SU-DHL-6 (cell line): ENCODE results near the gene FBXO47.
A peak's percentile ranks its signal among the peaks of the same experiment; 100 is the strongest.

Source experiments
- H2AFZ ChIP-seq: fragments of 200-600 bp; sonication (generic); 2 replicates; pipeline ENCODE4 v1.6.1; 2014; ENCODE audit warnings: low read depth, mild to moderate bottlenecking, moderate library complexity, mixed read lengths, antibody characterized with exemption, low read length; ENCODE audit not compliant: severe bottlenecking
- H3F3A ChIP-seq: fragments of 200-600 bp; shearing (Covaris generic); 2 replicates; pipeline ENCODE4 v1.6.0; 2016; ENCODE audit warnings: antibody characterized with exemption, mild to moderate bottlenecking; ENCODE audit not compliant: insufficient read depth
- H3K27ac ChIP-seq: fragments of 200-600 bp; sonication (generic); 2 replicates; pipeline ENCODE4 v1.5.1; 2016; ENCODE audit warnings: low read depth, mild to moderate bottlenecking, low read length, moderate library complexity, mixed read lengths
- H3K27me3 ChIP-seq: fragments of 200-600 bp; sonication (generic), shearing (Covaris generic); 2 replicates; pipeline ENCODE4 v1.6.0; 2014; ENCODE audit warnings: mild to moderate bottlenecking, low read length
- H3K36me3 ChIP-seq: fragments of 200-600 bp; sonication (generic); 2 replicates; pipeline ENCODE4 v1.6.1; 2014; ENCODE audit warnings: mild to moderate bottlenecking, low read length, mixed read lengths
- H3K4me2 ChIP-seq: fragments of 300-600, 200-600 bp; shearing (Covaris generic), sonication (generic); 2 replicates; pipeline ENCODE4 v1.6.0; 2014; ENCODE audit warnings: low read length, low read depth, mild to moderate bottlenecking; ENCODE audit not compliant: poor library complexity, severe bottlenecking
- H3K4me3 ChIP-seq: fragments of 200-600 bp; sonication (generic); 2 replicates; pipeline ENCODE4 v1.5.1; 2014; ENCODE audit warnings: antibody characterized with exemption, low read length, mild to moderate bottlenecking, mixed read lengths; ENCODE audit not compliant: insufficient read depth, poor library complexity, severe bottlenecking
- H3K79me2 ChIP-seq: fragments of 200-600 bp; sonication (generic); 2 replicates; pipeline ENCODE4 v1.6.1; 2014; ENCODE audit warnings: mild to moderate bottlenecking, low read length, moderate library complexity; ENCODE audit not compliant: insufficient read depth
- H3K9ac ChIP-seq: fragments of 200-600 bp; sonication (generic); 2 replicates; pipeline ENCODE4 v1.7.0; 2014; ENCODE audit warnings: mild to moderate bottlenecking, low read length
- H3K9me2 ChIP-seq: fragments of 200-600 bp; sonication (generic); replicated peaks from 2 replicates; pipeline ENCODE4 v1.6.1; 2014; ENCODE audit warnings: low read length; ENCODE audit not compliant: insufficient read depth
- H3K9me3 ChIP-seq: fragments of 200-600 bp; sonication (generic); 2 replicates; pipeline ENCODE4 v1.6.1; 2014; ENCODE audit warnings: low read length, mixed read lengths; ENCODE audit not compliant: insufficient read depth
- H4K20me1 ChIP-seq: fragments of 200-600 bp; sonication (generic); 2 replicates; pipeline ENCODE4 v1.6.1; 2014; ENCODE audit warnings: low read depth, mild to moderate bottlenecking, antibody characterized with exemption, low read length, moderate library complexity, mixed read lengths
- CTCF ChIP-seq: fragments of 200-600 bp; sonication (generic); IDR thresholded peaks from one replicate; pipeline ENCODE4 v1.5.1; 2017; ENCODE audit warnings: antibody characterized with exemption, mild to moderate bottlenecking, low read length, moderate library complexity; ENCODE audit not compliant: insufficient read depth, poor library complexity, severe bottlenecking
- EZH2phosphoT487 ChIP-seq: fragments of 200-600 bp; sonication (generic), shearing (Covaris generic); conservative IDR thresholded peaks from 2 replicates; pipeline ENCODE4 v1.6.1; 2018; ENCODE audit warnings: mild to moderate bottlenecking, antibody characterized with exemption, low read length, moderate library complexity, mixed read lengths

FBXO47 gene

GRCh38 chr17:38969281-38969680 is 2.1 kb upstream of the FBXO47 start:
- Histone ChIP-seq H4K20me1 (no peaks in the 10 kb centered on the region), H3K79me2 (no peaks in the 10 kb centered on the region), H3K4me3 (no peak overlapping the region), H3K36me3 (no peaks in the 10 kb centered on the region), H3F3A (0 out of 2 replicates have a peak, but pooled peaks cover 2% of the 10 kb centered on the region), H3K4me2 (no peak overlapping the region), H3K27me3 (no peaks in the 10 kb centered on the region), H3K9me2 (no peaks in the 10 kb centered on the region), H3K27ac (no peak overlapping the region), H3K9ac (no peak overlapping the region), H3K9me3 (no peaks in the 10 kb centered on the region), H2AFZ (no peak overlapping the region)
- TF ChIP-seq CTCF (no peak), EZH2phosphoT487 (no peak)

GRCh38 chr17:38961413-38961812 is 5.8 kb downstream of the FBXO47 start:
- Histone ChIP-seq H3K79me2 (no peaks in the 10 kb centered on the region), H2AFZ (no peak overlapping the region), H3K9ac (no peak overlapping the region), H3K27me3 (no peaks in the 10 kb centered on the region), H3K4me3 (no peak overlapping the region), H3K36me3 (no peaks in the 10 kb centered on the region), H3K9me3 (no peaks in the 10 kb centered on the region), H3K4me2 (no peak overlapping the region), H3K9me2 (no peaks in the 10 kb centered on the region), H3K27ac (no peak overlapping the region), H3F3A (peaks cover 2% of the 10 kb centered on the region; the same call in 1 of the 2 replicates), H4K20me1 (no peaks in the 10 kb centered on the region)
- TF ChIP-seq CTCF (no peak), EZH2phosphoT487 (no peak)

- no peaks in the 10 kb centered on the region for H3K9me3 ChIP-seq
- peak overlapping the region; percentile 25 for H3K4me2 ChIP-seq
- H3K36me3 ChIP-seq: no peaks in the 10 kb centered on the region
- no peaks in the 10 kb centered on the region for H3K79me2 ChIP-seq
- TF ChIP-seq CTCF (no peak), EZH2phosphoT487 (no peak)
- peaks cover 2% of the 10 kb centered on the region; the same call in 1 of the 2 replicates for H3F3A ChIP-seq
- no peak overlapping the region for H3K27ac ChIP-seq
- no peaks in the 10 kb centered on the region for H3K27me3 ChIP-seq
- H4K20me1 ChIP-seq: no peaks in the 10 kb centered on the region
- no peak overlapping the region for H2AFZ ChIP-seq
- no peak overlapping the region for H3K4me3 ChIP-seq
- no peaks in the 10 kb centered on the region for H3K9me2 ChIP-seq
- H3K9ac ChIP-seq: no peak overlapping the region
Measured at GRCh38 chr17:38960402-38960801, 6.8 kb downstream of the FBXO47 start.

GRCh38 chr17:38959508-38959907 is 7.7 kb downstream of the FBXO47 start:
- H3K9me2 ChIP-seq: no peaks in the 10 kb centered on the region
- H3F3A ChIP-seq: no peaks in the 10 kb centered on the region; the same call in 1 of the 2 replicates
- H3K79me2 ChIP-seq: no peaks in the 10 kb centered on the region
- no peaks in the 10 kb centered on the region for H3K9me3 ChIP-seq
- H3K9ac ChIP-seq: no peak overlapping the region
- no peak overlapping the region for H3K4me3 ChIP-seq
- H3K36me3 ChIP-seq: no peaks in the 10 kb centered on the region
- H2AFZ ChIP-seq: no peak overlapping the region
- H3K4me2 ChIP-seq: no peak overlapping the region
- no peaks in the 10 kb centered on the region for H4K20me1 ChIP-seq
- H3K27me3 ChIP-seq: no peaks in the 10 kb centered on the region
- H3K27ac ChIP-seq: no peak overlapping the region
- TF ChIP-seq EZH2phosphoT487: no peak
- TF ChIP-seq CTCF: no peak
